AML-193 (cell line): ENCODE data around the gene CTSA.
A peak's percentile ranks its signal among the peaks of the same experiment; 100 is the strongest.
"Not testable (repeated sequence)": the region's sequence is repeated elsewhere in the genome, so short reads cannot be mapped to it uniquely, and the experiment has no call there.

ENCODE experiments used
- DNase-seq, 2 experiments: peaks; one replicate each; lab custom pipeline; 2025; lab: John Stamatoyannopoulos, UW

CTSA gene

GRCh38 chr20:45918779-45919537 lies 27.8 kb downstream of the CTSA start:
- DNase-seq: no peak

GRCh38 chr20:45919542-45920399 lies 28.6 kb downstream of the CTSA start:
- no peak for DNase-seq

GRCh38 chr20:45920462-45921336 lies 29.6 kb downstream of the CTSA start:
- no peak for DNase-seq

- DNase-seq: no peak
Measured at GRCh38 chr20:45921337-45922189, 30.4 kb downstream of the CTSA start.

GRCh38 chr20:45924391-45925261 lies 33.5 kb downstream of the CTSA start:
- DNase-seq: no peak

- DNase-seq: no peak
Measured at GRCh38 chr20:45925821-45926506, 34.8 kb downstream of the CTSA start.

- no peak for DNase-seq
Measured at GRCh38 chr20:45926731-45927070, 35.6 kb downstream of the CTSA start.

- no peak for DNase-seq
Measured at GRCh38 chr20:45927071-45927878, 36.1 kb downstream of the CTSA start.

GRCh38 chr20:45931680-45932079 lies 40.5 kb downstream of the CTSA start:
- not testable (repeated sequence) for DNase-seq

GRCh38 chr20:45933266-45934045 lies 42.3 kb downstream of the CTSA start:
- peak; percentile 68 to 70 for DNase-seq

- DNase-seq: peak; percentile 35 to 57
Measured at GRCh38 chr20:45934046-45934585, 43.0 kb downstream of the CTSA start.

- peak; percentile 86 to 91 for DNase-seq
Measured at GRCh38 chr20:45934586-45935415, 43.7 kb downstream of the CTSA start, which contains the start of gene PCIF1. Gene PCIF1, plus strand, starts transcription at chr20:45934683. Its CDS starts 4,317 bp downstream, at chr20:45939000.

GRCh38 chr20:45935416-45936046 lies 44.4 kb downstream of the CTSA start:
- no peak for DNase-seq

- DNase-seq: no peak
Measured at GRCh38 chr20:45937765-45938164, 46.6 kb downstream of the CTSA start.

- DNase-seq: no peak
Measured at GRCh38 chr20:45938727-45939438, 47.7 kb downstream of the CTSA start.

- DNase-seq: no peak
Measured at GRCh38 chr20:45940053-45940452, 48.9 kb downstream of the CTSA start.
